Fibroblast of lung (primary cell): ENCODE measurements around the gene FAT4. TPM values are rescaled to one million over a fixed set of nuclear protein-coding genes. Genes with fewer than 3 reads are reported as not detected.

Experiments
- DNase-seq, 2 donors: peaks; one replicate each; pipeline versions ENCODE4 v3.0.0 to v3.0.0-alpha.2; 2010; ENCODE audit warnings: low read depth in 2 of 2
- H2AFZ ChIP-seq: 2 replicates; pipeline ENCODE4 v1.5.1; 2012; ENCODE audit warnings: low read length, control low read depth, inconsistent platforms
- H3K27ac ChIP-seq: 2 replicates; pipeline ENCODE4 v1.5.1; 2011; ENCODE audit warnings: low read length, control low read depth; ENCODE audit not compliant: insufficient read depth
- H3K27me3 ChIP-seq: 2 replicates; pipeline ENCODE4 v1.5.1; 2011; ENCODE audit warnings: mild to moderate bottlenecking, low read length; ENCODE audit not compliant: control insufficient read depth, insufficient read depth
- H3K36me3 ChIP-seq: 2 replicates; pipeline ENCODE4 v1.5.1; 2011; ENCODE audit warnings: low read length; ENCODE audit not compliant: control insufficient read depth, insufficient read depth
- H3K4me1 ChIP-seq: 2 replicates; pipeline ENCODE4 v1.5.1; 2011; ENCODE audit warnings: low read length; ENCODE audit not compliant: control insufficient read depth, insufficient read depth; ENCODE audit errors: extremely low read depth
- H3K4me2 ChIP-seq: 2 replicates; pipeline ENCODE4 v1.5.1; 2011; ENCODE audit warnings: low read length, control low read depth; ENCODE audit not compliant: insufficient read depth; ENCODE audit errors: extremely low read depth
- H3K4me3 ChIP-seq, 4 experiments: fragments of 200-600 bp in 1 of 4; sonication (generic) in 1 of 4; replicated peaks in 1 of 4; 2 replicates each; pipeline ENCODE4 v1.5.1; 2011 to 2016; ENCODE audit warnings: low read length in 4 of 4, low read depth in 3 of 4, mild to moderate bottlenecking in 3 of 4, control low read depth in 2 of 4, inconsistent platforms in 1 of 4, mixed read lengths in 1 of 4; ENCODE audit not compliant: insufficient read depth in 1 of 4; ENCODE audit errors: control extremely low read depth in 1 of 4
- H3K79me2 ChIP-seq: 2 replicates; pipeline ENCODE4 v1.5.1; 2012; ENCODE audit warnings: mild to moderate bottlenecking, low read length, inconsistent platforms; ENCODE audit not compliant: control insufficient read depth, insufficient read depth
- H3K9ac ChIP-seq: 2 replicates; pipeline ENCODE4 v1.5.1; 2011; ENCODE audit warnings: mild to moderate bottlenecking, low read length, control low read depth; ENCODE audit not compliant: insufficient read depth
- H3K9me3 ChIP-seq: 2 replicates; pipeline ENCODE4 v1.5.1; 2012; ENCODE audit warnings: low read depth, low read length; ENCODE audit not compliant: control insufficient read depth, insufficient read depth
- H4K20me1 ChIP-seq: 2 replicates; pipeline ENCODE4 v1.5.1; 2011; ENCODE audit warnings: low read length; ENCODE audit not compliant: control insufficient read depth, insufficient read depth; ENCODE audit errors: extremely low read depth
- CTCF ChIP-seq, 2 donors: IDR thresholded peaks in 1 of 2; conservative IDR thresholded peaks in 1 of 2; 1 replicate in 1 of 2; 2 replicates in 1 of 2; pipeline ENCODE4 v1.5.1; 2011 to 2012; ENCODE audit warnings: low read length in 2 of 2, control low read depth in 1 of 2, inconsistent platforms in 1 of 2, low read depth in 1 of 2, mild to moderate bottlenecking in 1 of 2
- polyA plus RNA-seq, 2 donors: library from polyadenylated mRNA; depleted of rRNA in 1 of 2; stranded (reverse) in 1 of 2; unstranded in 1 of 2; fragments of >200 nt; gene quantifications; 2 replicates each; pipeline ENCODE4 v1.2.1, GENCODE V29; 2011 to 2012; ENCODE audit warnings: missing spikeins in 1 of 2
- total RNA-seq: library from RNA; depleted of rRNA; stranded (reverse); fragments of >200 nt; gene quantifications from 2 replicates; pipeline ENCODE4 v1.2.1, GENCODE V29; 2014

FAT4 gene
- total and polyA plus RNA-seq, 2 donors (not counting 1 experiment from before 2014, with no cell fraction given), result 10.8 to 17.8 TPM

GRCh38 chr4:125360727-125361126 lies 46.0 kb downstream of the FAT4 start:
- H3K4me2 ChIP-seq, result no peak overlapping the region
- no peaks in the 10 kb centered on the region for H3K79me2 ChIP-seq
- DNase-seq, result no peak
- no peaks in the 10 kb centered on the region for H4K20me1 ChIP-seq
- no peak overlapping the region for H2AFZ ChIP-seq
- H3K27ac ChIP-seq, result no peak overlapping the region
- no peaks in the 10 kb centered on the region for H3K9me3 ChIP-seq
- H3K27me3 ChIP-seq, result no peaks in the 10 kb centered on the region
- H3K4me3 ChIP-seq, result no peak overlapping the region
- no peaks in the 10 kb centered on the region for H3K36me3 ChIP-seq
- H3K4me1 ChIP-seq, result no peaks in the 10 kb centered on the region
- TF ChIP-seq CTCF (conservative IDR thresholded peaks at IDR 0.05 in 1 of 2, IDR thresholded peaks at IDR 0.05 in 1 of 2; ENCODE audit: low read depth in 1 of 2, low read length in 2 of 2), result no peak
- H3K9ac ChIP-seq, result no peak overlapping the region
